GM23248 (cell line): ENCODE measurements around the gene CALHM3. TPM values are rescaled to one million over a fixed set of nuclear protein-coding genes. Genes with fewer than 3 reads are reported as not detected.

Experiments used
- DNase-seq: peaks from one replicate; pipeline ENCODE4 v3.0.0-alpha.2; 2015
- H2AFZ ChIP-seq: fragments of 200-600 bp; sonication (generic); 2 replicates; pipeline ENCODE4 v1.6.1; 2016; ENCODE audit warnings: antibody characterized with exemption
- H3F3A ChIP-seq: fragments of 200-600 bp; sonication (generic); 2 replicates; pipeline ENCODE4 v1.6.1; 2016; ENCODE audit warnings: mild to moderate bottlenecking, antibody characterized with exemption, mixed run types; ENCODE audit not compliant: insufficient read depth
- H3K27ac ChIP-seq: fragments of 200-600 bp; sonication (generic); 2 replicates; pipeline ENCODE4 v1.5.1; 2016; ENCODE audit warnings: mild to moderate bottlenecking
- H3K27me3 ChIP-seq: fragments of 200-600 bp; sonication (generic); replicated peaks from 2 replicates; pipeline ENCODE4 v1.6.1; 2016; ENCODE audit warnings: mild to moderate bottlenecking; ENCODE audit not compliant: insufficient read depth
- H3K36me3 ChIP-seq: fragments of 200-600 bp; sonication (generic); 2 replicates; pipeline ENCODE4 v1.6.1; 2016; ENCODE audit warnings: low read depth, mild to moderate bottlenecking
- H3K4me1 ChIP-seq: fragments of 200-600 bp; sonication (generic); 2 replicates; pipeline ENCODE4 v1.6.1; 2016; ENCODE audit warnings: mild to moderate bottlenecking; ENCODE audit not compliant: insufficient read depth
- H3K4me2 ChIP-seq: fragments of 200-600 bp; sonication (generic); one replicate; pipeline ENCODE4 v1.6.1; 2016; ENCODE audit warnings: mild to moderate bottlenecking; ENCODE audit not compliant: unreplicated experiment
- H3K4me3 ChIP-seq: fragments of 200-600 bp; sonication (generic); 2 replicates; pipeline ENCODE4 v1.5.1; 2016; ENCODE audit warnings: mild to moderate bottlenecking
- H3K79me2 ChIP-seq: fragments of 200-600 bp; sonication (generic); 2 replicates; pipeline ENCODE4 v1.6.1; 2016; ENCODE audit warnings: mild to moderate bottlenecking; ENCODE audit not compliant: insufficient read depth
- H3K9ac ChIP-seq: fragments of 200-600 bp; sonication (generic); 2 replicates; pipeline ENCODE4 v1.6.1; 2016; ENCODE audit warnings: mild to moderate bottlenecking
- H3K9me2 ChIP-seq: fragments of 200-600 bp; sonication (generic); 2 replicates; pipeline ENCODE4 v1.6.1; 2016; ENCODE audit warnings: mixed run types, mild to moderate bottlenecking, moderate library complexity; ENCODE audit not compliant: insufficient read depth
- H3K9me3 ChIP-seq: fragments of 200-600 bp; sonication (generic); one replicate; pipeline ENCODE4 v1.6.1; 2017; ENCODE audit warnings: low read depth
- H4K20me1 ChIP-seq: fragments of 200-600 bp; sonication (generic); 2 replicates; pipeline ENCODE4 v1.6.0; 2016; ENCODE audit not compliant: insufficient read depth
- EZH2 ChIP-seq: fragments of 200-600 bp; sonication (generic); IDR thresholded peaks from 2 replicates; pipeline ENCODE4 v1.6.1; 2018; ENCODE audit warnings: antibody characterized with exemption, mild to moderate bottlenecking; ENCODE audit not compliant: insufficient read depth, poor library complexity, severe bottlenecking
- EZH2phosphoT487 ChIP-seq: fragments of 200-600 bp; sonication (generic); IDR thresholded peaks from 2 replicates; pipeline ENCODE4 v1.6.1; 2018; ENCODE audit warnings: antibody characterized with exemption, moderate library complexity, mild to moderate bottlenecking, low read depth; ENCODE audit not compliant: insufficient read depth
- WGBS, 2 experiments: methylation state at CpG; one replicate each; pipeline ENCODE4 v1.1.6; 2015 to 2017; ENCODE audit warnings: low lambda C conversion rate in 2 of 2, low coverage in 1 of 2; ENCODE audit errors: missing lambda C conversion rate in 2 of 2; 5-methylcytosine and 5-hydroxymethylcytosine counted together
- in situ Hi-C: fragments of 300-500 bp; cut with MboI; formaldehyde crosslinking; loops from 2 replicates; pipeline ENCODE4 v1.15.0; 2020
- polyA plus RNA-seq: library from polyadenylated mRNA; unstranded; fragments of >200 nt; fragmentation: Nextera tagmentation; extraction: Ambion mirVana; gene quantifications from 2 replicates; pipeline ENCODE4 v1.2.1, GENCODE V29; 2016
- total RNA-seq: library from RNA; depleted of rRNA; stranded (reverse); fragments of >200 nt; shearing (Covaris generic); gene quantifications from 2 replicates; pipeline ENCODE4 v1.2.3, GENCODE V29; 2014

CALHM3 gene
- total and polyA plus RNA-seq, 2 experiments from 2014 or later: not detected

GRCh38 chr10:103455235-103455634, 23.8 kb downstream of the CALHM3 start:
- peaks cover 7% of the 10 kb centered on the region; the same call in 1 of the 2 replicates for H3F3A ChIP-seq
- H2AFZ ChIP-seq: no peak overlapping the region
- H3K4me3 ChIP-seq: no peak overlapping the region
- H3K9me2 ChIP-seq: no peaks in the 10 kb centered on the region
- H3K27ac ChIP-seq: no peak overlapping the region
- no peaks in the 10 kb centered on the region for H3K9me3 ChIP-seq
- H3K27me3 ChIP-seq: no peaks in the 10 kb centered on the region
- DNase-seq: no peak
- in situ Hi-C loops: no loop called here
- 88 to 90% methylated on average over 19 to 25 of the region's 25 CpGs for WGBS, 2 experiments
- peaks cover 13% of the 10 kb centered on the region for H3K4me1 ChIP-seq
- no peaks in the 10 kb centered on the region for H4K20me1 ChIP-seq
- H3K9ac ChIP-seq: no peak overlapping the region
- TF ChIP-seq EZH2phosphoT487: no peak
- TF ChIP-seq EZH2: no peak
- H3K4me2 ChIP-seq: no peak overlapping the region
- no peaks in the 10 kb centered on the region for H3K36me3 ChIP-seq
- peaks cover 17% of the 10 kb centered on the region for H3K79me2 ChIP-seq

- in situ Hi-C loops: no loop called here
- WGBS, 2 experiments: 94 to 97% methylated on average over 4 of the region's 4 CpGs
Observed at GRCh38 chr10:103454026-103454425, 25.0 kb downstream of the CALHM3 start.

GRCh38 chr10:103452506-103453230, 26.4 kb downstream of the CALHM3 start:
- Histone ChIP-seq H3K9me3 (no peaks in the 10 kb centered on the region), H3K4me1 (peaks cover 38% of the 10 kb centered on the region), H3F3A (peaks cover 32% of the 10 kb centered on the region), H3K27ac (peak overlapping the region; percentile 88), H4K20me1 (no peaks in the 10 kb centered on the region), H3K79me2 (peaks cover 38% of the 10 kb centered on the region), H3K9ac (peak overlapping the region; percentile 92), H3K9me2 (no peaks in the 10 kb centered on the region), H3K27me3 (no peaks in the 10 kb centered on the region), H3K36me3 (peaks cover 14% of the 10 kb centered on the region), H3K4me2 (peak overlapping the region; percentile 91), H2AFZ (peak overlapping the region; percentile 82), H3K4me3 (peak overlapping the region; percentile 90)
- in situ Hi-C loops: no loop called here
- TF ChIP-seq EZH2phosphoT487: no peak
- TF ChIP-seq EZH2: no peak
- 13 to 20% methylated on average over 20 to 23 of the region's 27 CpGs for WGBS, 2 experiments
- peak; percentile 38 for DNase-seq

More at GRCh38 chr10:103454026-103454425, 25.0 kb downstream of the CALHM3 start:
- Histone ChIP-seq H3F3A (peaks cover 18% of the 10 kb centered on the region), H3K9ac (no peak overlapping the region), H3K4me2 (no peak overlapping the region), H4K20me1 (no peaks in the 10 kb centered on the region), H3K27me3 (no peaks in the 10 kb centered on the region), H3K4me1 (peaks cover 25% of the 10 kb centered on the region), H3K9me3 (no peaks in the 10 kb centered on the region), H3K9me2 (no peaks in the 10 kb centered on the region), H3K79me2 (peaks cover 29% of the 10 kb centered on the region), H3K27ac (no peak overlapping the region), H3K36me3 (peaks cover 5% of the 10 kb centered on the region; the same call in 1 of the 2 replicates), H3K4me3 (no peak overlapping the region), H2AFZ (no peak overlapping the region)
- no peak for DNase-seq
- TF ChIP-seq EZH2phosphoT487 (no peak), EZH2 (no peak)

GRCh38 chr10:103451831-103452505, 27.1 kb downstream of the CALHM3 start, which contains the start of gene CALHM2:
TSS of gene CALHM2 (minus strand) at chr10:103452370. CDS start at chr10:103449941, 2,429 bp downstream.
- peaks cover 45% of the 10 kb centered on the region for H3K79me2 ChIP-seq
- peak within 1 kb of the TSS; percentile 82 for H2AFZ ChIP-seq
- peak; percentile 84 for DNase-seq
- no peak for TF ChIP-seq EZH2phosphoT487
- no peak for TF ChIP-seq EZH2
- H3F3A ChIP-seq: peaks cover 38% of the 10 kb centered on the region
- H3K36me3 ChIP-seq: peaks cover 21% of the 10 kb centered on the region
- in situ Hi-C loops: no loop called here
- H3K9me3 ChIP-seq: no peaks in the 10 kb centered on the region
- peak within 1 kb of the TSS; percentile 88 for H3K27ac ChIP-seq
- peaks cover 39% of the 10 kb centered on the region for H3K4me1 ChIP-seq
- H3K9ac ChIP-seq: peak within 1 kb of the TSS; percentile 92
- no peaks in the 10 kb centered on the region for H3K27me3 ChIP-seq
- no peaks in the 10 kb centered on the region for H4K20me1 ChIP-seq
- peak within 1 kb of the TSS; percentile 91 for H3K4me2 ChIP-seq
- WGBS, 2 experiments: 1 to 2% methylated on average over 18 to 29 of the region's 32 CpGs
- no peaks in the 10 kb centered on the region for H3K9me2 ChIP-seq
- peak within 1 kb of the TSS; percentile 90 for H3K4me3 ChIP-seq
